Measurements from ENCODE around the gene SLC6A17.

Gene SLC6A17

DNA sequence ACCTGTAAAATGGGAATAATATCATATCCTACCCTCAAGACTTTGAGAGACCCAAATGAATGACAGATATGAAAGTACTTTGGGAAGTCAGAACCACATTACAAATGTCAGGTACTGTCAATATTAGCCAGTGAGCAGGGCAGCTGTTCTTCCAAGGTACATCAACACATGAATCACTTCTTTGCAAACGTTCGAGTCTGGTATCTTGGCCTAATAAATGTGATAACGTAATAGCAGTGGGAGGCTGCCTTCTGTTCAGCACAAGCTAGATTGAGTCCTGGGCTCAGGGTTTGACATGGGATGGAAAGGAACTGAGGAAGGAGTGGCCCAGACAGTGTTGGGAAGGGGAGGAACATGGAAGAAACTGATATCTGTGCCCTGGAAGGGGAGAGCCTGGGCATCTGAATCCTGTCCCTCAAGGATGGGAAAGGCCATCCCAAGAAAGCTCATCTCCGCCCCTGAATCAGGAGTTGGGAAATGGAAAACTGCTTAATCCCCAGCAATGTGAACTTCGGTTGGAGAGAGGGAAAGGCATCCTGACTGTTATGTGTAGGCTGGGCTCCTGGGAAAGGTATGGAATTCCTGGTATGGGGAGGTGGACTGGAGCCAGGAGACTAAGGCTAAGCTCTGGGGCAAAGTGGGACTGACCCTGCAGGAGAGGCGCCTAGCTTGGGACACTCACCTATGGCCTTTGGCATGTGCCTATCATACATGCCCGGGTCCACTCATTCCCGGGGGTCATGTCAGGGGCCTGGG, 74.1 kb downstream of the SLC6A17 start:
- DNase-seq, result no peak

DNA sequence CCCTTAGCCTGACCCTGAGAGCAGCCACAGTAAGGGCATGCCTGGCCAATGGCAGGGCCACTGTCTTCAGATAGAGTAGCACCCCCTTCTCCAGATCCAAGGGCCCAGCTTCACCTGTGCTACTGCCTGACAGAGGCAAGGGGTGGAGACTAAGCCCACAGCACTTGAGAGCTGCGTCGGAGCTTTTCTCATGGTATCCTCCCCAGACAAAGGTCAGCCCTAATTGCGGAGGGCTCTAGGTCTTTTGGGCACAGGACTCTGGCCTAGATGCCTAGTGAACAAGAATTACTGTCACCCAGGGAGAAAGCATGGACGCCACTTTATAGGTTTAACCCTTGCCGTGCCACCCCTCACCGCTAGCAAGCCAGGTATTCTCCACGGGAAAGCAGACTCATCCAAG, 74.9 kb downstream of the SLC6A17 start:
- no peak for DNase-seq

DNA sequence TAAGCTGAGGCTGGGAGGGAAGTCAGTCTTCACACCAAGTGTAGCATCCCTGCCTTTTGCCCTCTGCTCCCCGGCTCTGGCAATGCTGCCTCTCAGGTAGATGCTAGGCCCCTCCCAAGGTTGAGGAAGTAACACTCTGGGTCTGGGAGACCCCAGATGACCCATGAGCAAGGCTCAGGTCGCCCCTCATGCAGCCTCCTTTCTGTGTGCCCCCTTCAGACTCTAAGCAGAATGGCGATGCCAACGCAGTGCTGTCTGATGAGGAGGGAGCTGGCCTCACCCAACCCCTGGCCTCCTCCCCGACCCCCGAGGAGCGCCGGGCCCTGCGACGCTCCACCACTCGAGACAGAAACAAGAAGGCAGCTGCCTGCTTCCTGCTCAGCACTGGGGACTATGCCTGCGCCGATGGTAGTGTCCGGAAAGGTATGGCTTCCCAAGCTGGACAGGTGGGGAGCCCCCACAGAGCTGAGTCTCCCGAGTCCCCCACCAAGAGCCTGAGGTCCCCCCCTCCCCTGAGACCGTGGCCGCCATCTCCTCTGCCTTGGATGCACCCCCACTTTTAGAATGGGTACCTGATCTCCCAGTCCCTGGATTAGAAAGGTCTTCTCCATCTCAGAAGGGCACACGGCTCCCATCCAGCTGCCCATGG, 75.6 kb downstream of the SLC6A17 start:
- DNase-seq, result no peak

DNA sequence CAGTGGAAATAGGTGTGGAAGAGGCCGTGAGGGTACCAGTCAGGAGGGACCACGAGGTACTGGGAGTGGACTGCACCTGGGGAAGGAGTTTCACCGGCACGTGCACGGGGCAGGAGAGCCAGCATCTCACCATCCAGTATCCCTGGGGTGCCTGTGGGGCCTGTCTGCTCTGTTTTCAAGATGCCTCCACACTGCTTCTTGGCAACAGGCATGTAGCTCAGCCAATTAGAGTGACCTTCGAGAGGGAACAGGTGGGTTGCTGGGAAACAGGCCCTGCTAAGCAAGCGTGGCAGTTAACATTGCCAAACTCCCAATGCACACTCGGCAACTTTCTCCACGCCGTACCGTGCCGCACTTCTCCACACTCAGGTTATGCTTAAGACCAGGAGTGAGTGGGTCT, 77.5 kb downstream of the SLC6A17 start:
- no peak for DNase-seq

DNA sequence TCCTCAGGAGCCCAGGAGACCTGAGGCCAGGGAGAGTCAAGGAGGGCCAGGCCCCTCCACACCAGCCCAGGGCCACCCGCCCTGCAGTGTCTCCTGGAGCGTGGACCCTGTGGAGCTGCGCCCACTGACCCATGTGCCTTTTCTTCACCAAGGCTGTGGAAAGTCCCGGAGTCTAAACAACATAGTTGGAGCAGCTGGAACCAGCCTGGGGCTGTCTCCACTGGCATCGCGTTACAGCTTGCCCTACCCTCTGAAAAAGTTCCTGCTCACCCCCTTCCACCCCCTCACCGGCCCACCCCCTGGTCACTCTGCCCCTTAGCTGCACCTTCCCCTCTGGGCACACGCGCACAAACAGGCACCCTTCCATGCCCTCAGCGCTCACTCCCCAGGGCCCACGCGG, 78.1 kb downstream of the SLC6A17 start:
- DNase-seq, result no peak

DNA sequence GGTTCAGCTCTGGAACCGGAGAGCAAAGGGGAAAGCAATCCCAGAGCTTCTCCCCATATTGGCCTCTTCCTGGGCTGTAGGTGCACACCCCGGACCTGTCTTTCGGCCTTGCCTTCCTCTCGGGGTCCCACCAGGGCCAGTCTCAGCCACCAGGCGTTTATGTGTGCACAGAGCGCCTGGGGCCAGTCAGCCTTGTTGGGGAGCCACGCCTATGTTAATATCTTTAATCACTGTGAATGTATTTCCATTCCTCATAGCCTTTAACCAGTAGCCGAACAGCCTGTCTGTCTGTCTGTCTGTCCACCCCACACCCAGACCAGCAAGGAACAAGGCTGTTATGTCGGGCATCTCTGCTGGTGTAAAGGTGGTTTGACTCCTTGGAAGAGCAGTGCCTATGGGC, 78.6 kb downstream of the SLC6A17 start:
- DNase-seq, result no peak

DNA sequence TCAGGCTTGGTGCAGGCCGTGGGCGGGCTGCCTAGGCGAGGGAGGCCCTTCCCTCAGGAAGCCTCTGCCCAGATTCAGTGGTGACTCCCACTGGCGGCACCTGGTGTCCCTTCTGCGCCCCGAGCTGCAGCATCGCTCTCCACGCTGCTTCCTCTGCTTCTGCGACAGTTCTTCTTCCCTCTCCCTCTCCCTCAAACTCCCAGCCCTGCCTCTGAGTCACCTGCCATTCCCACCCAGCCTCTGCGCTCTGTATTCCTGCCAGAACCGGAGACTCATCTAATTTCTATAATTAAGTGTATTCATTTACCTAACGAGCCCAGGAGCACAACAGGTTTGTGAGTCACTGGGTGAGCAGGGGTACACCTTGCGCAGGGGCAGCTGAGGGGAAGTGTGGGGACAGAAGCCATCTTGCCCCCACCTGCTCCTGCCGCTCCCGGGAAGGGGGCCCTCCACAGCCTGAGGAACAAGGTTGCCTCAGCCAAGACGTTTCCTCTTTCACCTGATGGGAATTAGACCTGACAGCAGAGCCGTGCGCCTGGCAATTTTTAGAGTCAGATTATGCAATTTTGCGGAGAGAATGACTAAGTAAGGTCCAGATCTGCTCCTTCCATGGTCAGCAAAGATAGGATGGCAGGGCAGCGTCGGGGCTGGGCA, 79.2 kb downstream of the SLC6A17 start:
- DNase-seq, result no peak

DNA sequence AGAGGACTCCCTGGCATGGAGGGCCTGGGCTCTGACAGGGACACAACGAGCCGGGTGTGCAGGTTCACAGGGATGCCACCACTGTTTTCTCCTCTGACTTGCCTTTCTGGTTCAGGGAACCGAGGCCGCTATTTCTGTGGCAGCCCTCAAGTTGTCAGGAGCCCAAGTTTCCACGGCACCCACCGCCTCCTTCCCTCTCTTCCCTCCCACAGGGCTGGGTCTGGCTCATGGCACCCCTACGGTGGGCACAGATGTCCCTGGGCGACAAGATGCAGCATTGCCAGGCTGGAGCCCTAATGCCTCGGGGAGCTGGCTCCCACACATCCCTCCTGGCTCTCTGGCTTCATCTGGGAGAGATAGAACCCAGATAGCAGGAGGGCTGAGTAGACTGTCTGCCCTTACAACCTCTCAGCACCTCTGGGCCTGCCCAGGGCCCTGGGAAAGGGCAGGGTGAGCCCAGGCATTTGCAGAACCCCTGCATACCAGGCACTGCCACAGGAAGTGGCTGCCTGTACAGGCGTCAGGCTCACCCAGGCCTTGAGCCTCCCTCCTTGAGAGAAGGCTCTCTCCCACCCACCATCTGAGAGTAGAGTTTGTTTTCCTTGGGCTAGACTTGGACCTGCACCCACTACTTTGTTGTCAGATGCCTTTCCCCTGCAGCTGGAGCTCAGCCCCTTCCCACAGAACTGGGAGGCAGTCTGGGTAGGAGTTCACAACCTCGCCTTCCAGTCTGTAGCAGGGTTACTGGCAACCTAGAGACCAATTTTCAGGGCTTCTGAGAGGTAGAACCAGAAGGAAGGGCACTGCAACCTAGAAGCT, 80.3 kb downstream of the SLC6A17 start:
- no peak for DNase-seq

DNA sequence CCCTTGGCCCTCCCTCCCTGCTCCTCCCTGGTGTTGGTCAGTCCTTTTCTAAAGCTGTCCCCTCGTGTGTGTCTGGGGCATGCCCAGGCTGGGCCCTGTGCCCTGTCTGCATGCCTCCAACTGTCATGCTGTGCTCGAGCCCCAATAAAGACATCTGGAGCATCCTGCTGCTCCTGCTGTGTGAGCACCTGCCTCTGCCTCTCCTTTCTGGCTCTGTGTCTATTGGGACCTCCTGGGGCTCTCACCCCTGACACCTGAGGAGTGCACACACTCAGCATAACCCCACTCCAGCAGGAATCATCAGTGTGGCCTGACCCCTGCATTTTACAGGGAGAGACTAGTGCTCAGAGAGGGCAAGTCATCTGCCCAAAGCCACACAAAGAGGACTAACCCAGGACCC, 83.6 kb downstream of the SLC6A17 start:
- no peak for DNase-seq

DNA sequence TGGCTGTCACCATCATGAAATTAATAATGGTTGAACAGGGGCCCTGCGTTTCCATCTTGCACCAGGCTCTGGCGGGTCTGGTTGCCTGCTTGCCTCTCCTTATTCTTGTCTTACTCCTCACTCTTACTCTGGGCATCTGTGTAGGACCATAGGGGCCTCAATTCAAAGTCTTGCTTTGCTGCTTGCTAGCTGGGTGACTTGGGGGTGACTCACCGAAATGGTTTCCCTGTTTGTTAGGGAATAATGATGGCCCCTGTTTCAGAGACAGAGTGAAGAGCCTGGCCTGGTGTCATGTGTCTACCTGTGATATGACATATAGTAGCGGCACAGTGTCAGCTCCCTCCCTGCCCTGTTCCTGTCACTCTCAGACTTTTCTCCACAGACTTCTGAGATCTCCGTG, 84.4 kb downstream of the SLC6A17 start:
- no peak for DNase-seq

DNA sequence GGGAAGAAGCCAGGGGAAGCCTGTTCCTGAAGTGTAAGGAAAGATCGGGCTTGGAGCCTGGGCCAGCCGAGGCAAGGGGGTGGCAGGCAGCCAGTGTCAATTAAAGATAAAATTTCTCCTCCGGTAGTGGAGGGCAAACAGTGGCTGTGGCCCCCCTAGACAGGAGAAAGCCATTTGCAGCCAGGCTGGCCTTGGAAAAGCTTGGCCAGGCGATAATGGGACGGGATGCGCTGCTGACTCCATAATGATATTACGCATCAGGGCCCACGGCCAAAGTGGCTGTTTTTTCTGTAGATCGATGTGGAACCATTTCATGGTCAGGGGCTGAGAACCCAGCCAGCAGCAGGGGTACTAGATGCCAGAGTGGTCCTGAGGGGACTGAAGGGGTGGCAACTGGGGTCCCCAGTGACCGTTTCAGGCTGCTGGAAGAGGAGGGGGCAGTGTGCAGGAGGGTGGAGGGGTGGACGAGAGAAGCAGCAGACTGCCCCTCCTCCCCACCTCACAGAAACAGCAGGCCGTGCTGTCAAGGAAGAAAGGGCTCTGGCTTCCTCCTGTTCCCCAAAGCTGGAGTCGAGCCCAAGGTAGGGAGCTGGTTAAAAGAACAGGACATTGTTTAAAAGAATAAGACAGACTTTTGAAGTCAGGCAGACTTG, 85.0 kb downstream of the SLC6A17 start:
- DNase-seq, result no peak

DNA sequence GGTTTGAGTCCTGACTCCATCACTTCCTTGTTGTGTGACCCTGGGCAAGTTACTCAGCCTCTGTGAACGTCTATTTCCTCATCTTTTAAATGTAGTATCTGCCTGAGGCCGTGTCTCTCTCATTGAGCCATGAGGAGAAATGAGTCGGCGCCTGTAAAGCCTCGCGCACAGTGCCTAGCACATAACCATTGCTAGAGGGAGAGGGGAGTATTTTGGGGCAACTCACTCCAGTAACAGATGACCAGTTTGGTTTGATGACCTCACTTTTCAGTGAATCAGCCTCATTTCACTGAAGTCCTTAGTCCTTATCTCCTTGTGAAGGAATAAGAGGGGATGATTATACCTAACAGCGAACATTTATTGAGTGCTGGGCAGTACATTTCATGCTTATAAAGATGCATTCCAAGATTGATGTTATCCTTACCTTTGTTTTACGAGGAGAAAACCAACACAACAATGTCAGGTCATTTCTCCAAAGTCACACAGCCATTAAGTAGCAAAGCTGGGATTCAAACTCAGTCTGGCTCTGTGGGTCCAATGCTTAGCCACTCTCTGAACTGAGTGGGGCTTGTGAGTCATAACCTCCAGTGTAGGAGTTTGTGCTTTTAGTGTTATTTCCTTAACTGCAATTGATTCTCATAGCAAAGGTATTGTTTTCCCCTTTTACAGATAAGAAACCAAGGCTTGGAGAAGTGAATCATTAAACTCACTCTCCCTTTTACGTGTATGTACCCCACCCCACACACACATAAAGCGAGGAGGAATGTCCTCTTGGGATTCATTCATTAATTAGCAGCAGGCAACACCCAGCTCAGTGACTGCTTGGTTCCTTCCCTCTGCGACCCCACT, 85.8 kb downstream of the SLC6A17 start:
- no peak for DNase-seq

DNA sequence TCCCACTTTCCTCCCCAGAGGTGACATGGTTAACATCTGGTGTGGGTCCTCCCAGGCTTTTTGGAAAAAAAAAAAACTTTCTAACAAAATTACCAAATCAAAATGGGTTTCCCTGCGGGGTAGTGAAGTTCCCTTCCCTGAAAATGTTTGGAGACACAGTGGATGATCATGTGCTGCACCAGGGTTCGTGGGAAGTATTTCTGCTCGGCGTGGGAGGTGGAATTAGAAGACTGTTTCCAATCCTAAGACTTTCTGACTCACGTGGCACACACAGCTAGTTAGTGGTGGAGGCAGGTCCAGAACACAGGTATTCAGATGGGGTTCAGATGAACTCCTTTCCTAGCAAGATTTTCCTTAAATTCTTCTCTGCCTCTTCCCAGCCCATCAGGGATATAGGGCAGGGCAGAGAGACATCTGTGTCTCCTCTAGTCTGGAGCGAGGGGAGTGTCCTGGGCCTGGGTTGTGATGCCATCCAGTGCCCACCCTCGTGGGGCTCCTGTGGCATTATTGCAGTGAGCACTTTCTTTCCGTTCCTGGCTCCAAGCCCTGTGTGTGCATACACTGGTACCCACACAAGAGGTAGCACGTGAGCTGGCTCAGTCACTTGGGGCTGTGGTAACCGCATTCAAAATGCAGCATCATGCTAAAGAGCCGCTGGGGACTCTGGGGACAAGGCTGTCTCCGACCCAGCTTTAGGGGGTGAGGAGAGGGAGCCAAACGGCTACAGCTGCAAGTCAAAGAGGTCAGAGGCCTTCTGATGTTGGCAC, 87.3 kb downstream of the SLC6A17 start:
- no peak for DNase-seq

DNA sequence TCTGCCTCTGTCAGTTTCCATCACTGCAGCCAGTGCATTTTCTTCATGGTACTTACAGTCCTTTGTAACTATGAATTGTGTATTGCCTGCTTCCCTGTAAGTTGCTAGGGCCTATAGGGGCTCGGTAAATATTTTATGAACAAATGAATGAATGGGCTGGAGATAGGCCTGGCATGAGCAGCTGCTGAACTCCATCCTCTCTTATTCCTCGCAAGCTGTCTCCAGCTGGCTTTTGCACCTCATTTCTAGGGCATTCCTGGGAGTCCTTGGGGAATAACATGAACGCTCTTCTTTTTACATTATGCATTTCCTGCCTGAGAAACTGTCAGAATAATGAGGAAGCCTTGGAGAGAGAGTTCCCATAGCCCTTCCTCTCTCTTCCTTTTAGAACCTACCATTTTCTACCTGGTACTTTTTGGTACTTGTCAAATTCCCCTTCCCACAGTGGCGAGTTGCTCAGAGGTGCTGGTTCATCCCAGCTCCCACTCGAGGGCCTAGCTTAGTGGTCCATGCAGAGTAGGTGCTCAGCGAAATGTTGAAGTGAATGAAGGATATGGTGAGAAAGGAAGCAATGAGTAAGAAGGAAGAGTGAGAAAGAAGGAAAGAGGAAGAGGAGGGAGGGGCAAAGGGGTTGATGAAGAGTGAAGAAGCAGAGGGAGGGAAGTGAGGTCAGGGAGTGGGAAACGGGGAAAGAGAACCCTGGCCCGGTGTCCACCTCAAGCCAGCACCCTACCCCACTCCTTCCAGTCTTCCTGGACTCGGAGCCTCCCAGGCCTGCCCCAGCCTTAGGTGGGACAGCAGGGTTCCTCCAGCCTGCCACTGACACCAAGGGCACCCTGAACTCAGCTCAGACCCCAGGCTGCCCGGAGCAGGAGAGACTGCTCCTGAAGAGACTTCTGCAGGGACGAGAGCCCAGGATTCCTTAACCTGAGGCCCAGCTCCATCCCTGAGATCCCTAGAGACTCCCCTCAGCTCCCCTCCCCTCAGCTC, 89.4 kb downstream of the SLC6A17 start:
- DNase-seq, result no peak

DNA sequence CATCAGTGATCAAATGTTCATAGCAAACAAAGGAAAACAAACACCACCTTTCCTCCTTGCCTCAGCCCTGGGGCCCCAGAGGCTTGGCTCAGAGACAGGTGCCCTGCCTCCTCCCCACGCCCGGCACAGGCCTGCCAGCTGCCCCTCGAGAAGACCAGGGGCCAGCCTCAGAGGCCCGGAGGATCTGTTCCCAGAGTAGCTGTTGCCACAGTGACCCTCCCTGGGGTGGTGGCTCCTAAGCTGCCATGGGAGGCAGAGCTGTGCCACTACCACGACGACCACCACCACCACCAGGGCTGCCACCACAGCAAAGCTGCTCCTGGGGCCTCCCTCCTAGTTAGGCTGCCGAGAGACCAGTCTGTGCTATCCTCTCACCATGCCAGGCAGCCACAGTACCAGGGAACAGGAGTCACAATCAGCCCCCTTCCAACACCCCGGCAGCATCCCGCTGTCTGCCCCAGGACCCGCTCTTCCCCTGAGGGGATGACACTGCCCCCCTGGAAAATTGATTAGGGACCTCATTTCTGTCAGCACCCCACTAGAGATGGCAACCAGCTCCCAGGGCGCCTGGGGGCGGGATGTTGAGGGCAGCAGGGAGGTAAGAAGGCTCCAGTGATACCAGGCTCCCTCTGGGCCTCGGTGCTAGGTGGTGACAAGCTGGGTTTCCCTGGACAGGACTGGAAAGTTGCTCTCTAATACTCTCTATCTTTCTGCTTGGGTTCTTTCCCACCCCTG, 90.3 kb downstream of the SLC6A17 start:
- DNase-seq, result no peak

DNA sequence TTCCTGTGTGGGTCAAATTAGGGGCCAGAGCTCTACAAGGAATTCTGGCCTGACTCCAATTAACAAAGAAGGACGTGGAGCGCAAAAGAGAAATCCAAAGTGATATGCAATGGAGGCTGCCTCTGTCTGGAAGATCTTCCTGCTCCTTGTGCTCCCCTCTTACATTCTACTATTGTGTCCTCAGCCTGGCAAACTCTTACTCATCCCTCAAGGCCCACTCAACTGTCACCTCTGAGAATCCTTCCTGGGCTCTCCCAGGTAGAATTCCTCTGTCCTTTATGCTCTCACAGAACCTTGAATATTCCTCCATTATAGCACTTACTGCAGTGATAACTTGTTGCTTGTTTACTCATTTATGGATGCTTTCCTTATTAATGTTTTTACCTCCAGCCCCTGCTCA, 91.2 kb downstream of the SLC6A17 start:
- DNase-seq, result no peak

DNA sequence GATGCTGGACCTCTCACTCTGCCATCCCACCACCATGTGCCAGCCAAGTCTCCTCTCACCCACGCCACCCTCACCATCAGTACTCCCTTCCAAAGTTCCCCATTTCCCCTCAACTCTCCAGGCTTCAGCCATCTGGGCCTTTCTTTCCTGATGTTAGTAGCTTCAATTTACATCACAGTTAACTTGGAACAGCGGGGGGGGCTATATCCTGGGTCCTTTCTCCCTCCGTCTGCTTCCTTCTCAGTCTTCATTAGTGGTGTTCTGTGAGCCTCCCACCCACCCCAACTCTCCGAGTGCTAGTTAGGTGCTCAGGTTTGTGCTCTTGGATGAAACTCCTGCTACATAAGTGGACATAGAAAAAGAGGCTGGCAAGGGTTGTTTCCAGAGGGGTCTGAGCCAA, 91.8 kb downstream of the SLC6A17 start:
- DNase-seq, result no peak

DNA sequence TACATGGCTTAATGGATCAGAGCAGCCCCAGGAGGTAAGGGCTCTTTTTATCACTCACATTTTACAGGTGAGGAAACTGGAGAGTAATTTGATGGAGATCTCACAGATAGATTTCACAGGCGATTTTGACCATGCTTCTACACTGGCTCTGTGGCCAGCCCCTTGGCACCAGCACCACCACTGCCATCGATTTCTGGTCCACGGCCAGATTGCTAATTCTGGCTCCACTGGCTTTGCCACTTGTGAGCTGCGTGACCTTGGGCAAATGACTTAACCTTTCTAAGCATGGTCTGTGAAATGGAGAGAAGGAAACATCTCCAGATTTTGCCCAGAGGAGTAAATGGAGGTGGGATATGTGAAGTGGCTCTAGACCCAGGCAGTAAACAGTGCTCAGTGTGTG, 92.4 kb downstream of the SLC6A17 start:
- DNase-seq, result no peak

DNA sequence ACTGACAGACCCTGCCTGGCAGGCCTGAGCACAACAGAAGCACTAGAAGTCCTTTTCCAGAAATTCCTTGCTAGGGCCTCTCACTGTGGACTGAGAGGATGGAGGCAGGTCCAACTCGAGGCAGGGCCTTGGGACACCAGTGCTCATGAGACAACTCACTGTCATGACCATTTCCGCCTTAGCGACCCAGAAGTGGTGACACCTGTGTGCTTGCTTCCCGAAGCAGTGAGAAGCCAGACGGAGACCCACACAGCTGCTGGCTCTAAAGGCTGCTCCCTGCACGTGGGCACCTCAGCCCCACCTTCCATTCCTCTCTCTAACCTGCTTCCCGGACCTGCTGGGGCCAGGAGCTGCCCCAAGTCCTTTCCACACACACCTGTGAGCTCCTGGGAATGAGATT, 92.9 kb downstream of the SLC6A17 start:
- DNase-seq, result no peak
